Measurements from ENCODE around the gene OR5C1.

OR5C1 gene

GRCh38 chr9:122822056-122822455 lies 33.3 kb downstream of the OR5C1 start:
- TF ChIP-seq TCF12 (IDR thresholded peaks at IDR 0.05; ENCODE audit: low read depth) (no peak), ZBTB7A (IDR thresholded peaks at IDR 0.05; ENCODE audit: low read depth) (no peak), USF1 (IDR thresholded peaks at IDR 0.05) (no peak), TAF1 (IDR thresholded peaks at IDR 0.05; ENCODE audit: low read depth) (no peak), REST (IDR thresholded peaks at IDR 0.05; ENCODE audit: low read depth) (no peak), TEAD4 (IDR thresholded peaks at IDR 0.05) (no peak), RAD21 (IDR thresholded peaks at IDR 0.05; ENCODE audit: low read depth) (no peak)

- TF ChIP-seq RAD21 (IDR thresholded peaks at IDR 0.05; ENCODE audit: low read depth), result no peak
- no peak for TF ChIP-seq EP300 (IDR thresholded peaks at IDR 0.05; ENCODE audit: borderline replicate concordance)
- TF ChIP-seq TCF12 (IDR thresholded peaks at IDR 0.05; ENCODE audit: low read depth), result no peak
- no peak for TF ChIP-seq EGR1 (IDR thresholded peaks at IDR 0.05)
- no peak for TF ChIP-seq REST (IDR thresholded peaks at IDR 0.05; ENCODE audit: low read depth)
- TF ChIP-seq USF1 (IDR thresholded peaks at IDR 0.05), result no peak
- TF ChIP-seq CREB1 (IDR thresholded peaks at IDR 0.05; ENCODE audit: low read depth), result no peak
- TF ChIP-seq ZBTB7A (IDR thresholded peaks at IDR 0.05; ENCODE audit: low read depth), result no peak
These were observed 34.2 kb downstream of the OR5C1 start for GRCh38 chr9:122822938-122823337.

GRCh38 chr9:122827761-122828093 lies 39.0 kb downstream of the OR5C1 start:
- no peak for TF ChIP-seq REST (IDR thresholded peaks at IDR 0.05; ENCODE audit: low read depth)
- TF ChIP-seq CEBPB (IDR thresholded peaks at IDR 0.05), result no peak
- TF ChIP-seq RAD21 (IDR thresholded peaks at IDR 0.05; ENCODE audit: low read depth), result no peak
- 0 out of 2 replicates have a peak, but pooled peaks have one; percentile 3 for TF ChIP-seq EP300 (IDR thresholded peaks at IDR 0.05; ENCODE audit: borderline replicate concordance)
- no peak for TF ChIP-seq YY1 (IDR thresholded peaks at IDR 0.05; ENCODE audit: low read depth)
- TF ChIP-seq NFIC (IDR thresholded peaks at IDR 0.05), result no peak
- TF ChIP-seq TAF1 (IDR thresholded peaks at IDR 0.05; ENCODE audit: low read depth), result no peak
- TF ChIP-seq MAX (IDR thresholded peaks at IDR 0.05), result no peak; the same call in 1 of the 2 replicates

- TF ChIP-seq FOXM1 (IDR thresholded peaks at IDR 0.05; ENCODE audit: borderline replicate concordance, low read depth), result no peak
- no peak for TF ChIP-seq TAF1 (IDR thresholded peaks at IDR 0.05; ENCODE audit: low read depth)
- TF ChIP-seq EP300 (IDR thresholded peaks at IDR 0.05; ENCODE audit: borderline replicate concordance), result no peak
- TF ChIP-seq ZBTB7A (IDR thresholded peaks at IDR 0.05; ENCODE audit: low read depth), result no peak
- TF ChIP-seq CREB1 (IDR thresholded peaks at IDR 0.05; ENCODE audit: low read depth), result no peak
- no peak for TF ChIP-seq YY1 (IDR thresholded peaks at IDR 0.05; ENCODE audit: low read depth)
- no peak for TF ChIP-seq EGR1 (IDR thresholded peaks at IDR 0.05)
- TF ChIP-seq TCF12 (IDR thresholded peaks at IDR 0.05; ENCODE audit: low read depth), result no peak
- no peak for TF ChIP-seq REST (IDR thresholded peaks at IDR 0.05; ENCODE audit: low read depth)
- TF ChIP-seq RAD21 (IDR thresholded peaks at IDR 0.05; ENCODE audit: low read depth), result no peak
- TF ChIP-seq USF1 (IDR thresholded peaks at IDR 0.05), result no peak
- TF ChIP-seq MAX (IDR thresholded peaks at IDR 0.05), result no peak
- TF ChIP-seq CEBPB (IDR thresholded peaks at IDR 0.05), result no peak
- no peak for TF ChIP-seq TEAD4 (IDR thresholded peaks at IDR 0.05)
- no peak for TF ChIP-seq NFIC (IDR thresholded peaks at IDR 0.05)
These were observed 43.5 kb downstream of the OR5C1 start for GRCh38 chr9:122832194-122832593.
